Endothelial cell of umbilical vein (primary cell): ENCODE data around the gene CD68. TPM values are rescaled to one million over a fixed set of nuclear protein-coding genes. Genes with fewer than 3 reads are reported as not detected.

Source experiments
- BruUV-seq: library from RNA; stranded (reverse); fragments of 400-500 nt; replicated peaks from 2 replicates; lab custom pipeline; 2021; lab: Mats Ljungman, UMichigan
- CTCF ChIA-PET: fragments of 300-600, 350-600 bp; sonication (Branson Sonifier 250); formaldehyde crosslinking; loops from one replicate; lab custom pipeline; 2021; ENCODE audit warnings: antibody characterized with exemption, inconsistent platforms; lab: Charles Lee
- POLR2A ChIA-PET: fragments of 300-600, 350-600 bp; sonication (Branson Sonifier 250); formaldehyde crosslinking; loops from one replicate; lab custom pipeline; 2021; ENCODE audit warnings: antibody characterized with exemption, inconsistent platforms; lab: Charles Lee
- DNase-seq: peaks from one replicate; pipeline ENCODE4 v3.0.0-alpha.2; 2011; ENCODE audit warnings: low read depth, low spot score
- FAIRE-seq: peaks from 2 replicates; lab custom pipeline; 2011; peaks lifted over from hg19 to GRCh38; lab: Jason Lieb, UNC
- H2AFZ ChIP-seq: 2 replicates; pipeline ENCODE4 v1.6.0; 2012; ENCODE audit warnings: low read depth, low read length, control low read depth, inconsistent platforms
- H3K27ac ChIP-seq: 2 replicates; pipeline ENCODE4 v1.5.1; 2011; ENCODE audit warnings: low read depth, mild to moderate bottlenecking, control low read depth, low read length, moderate library complexity; ENCODE audit not compliant: insufficient read depth
- H3K27me3 ChIP-seq, 2 experiments: 2 replicates each; pipeline versions ENCODE4 v1.6.0 to v1.6.1; 2011; ENCODE audit warnings: low read length in 2 of 2, mixed read lengths in 1 of 2; ENCODE audit not compliant: control insufficient read depth in 2 of 2, insufficient read depth in 2 of 2
- H3K36me3 ChIP-seq, 2 experiments: 2 replicates in 1 of 2; 3 replicates in 1 of 2; pipeline ENCODE4 v1.5.1; 2011; ENCODE audit warnings: low read length in 2 of 2, mild to moderate bottlenecking in 1 of 2, moderate library complexity in 1 of 2; ENCODE audit not compliant: control insufficient read depth in 2 of 2, insufficient read depth in 2 of 2; ENCODE audit errors: extremely low read depth in 1 of 2
- H3K4me1 ChIP-seq: 3 replicates; pipeline ENCODE4 v1.5.1; 2011; ENCODE audit warnings: mild to moderate bottlenecking, low read length; ENCODE audit not compliant: control insufficient read depth, insufficient read depth; ENCODE audit errors: extremely low read depth
- H3K4me2 ChIP-seq: 2 replicates; pipeline ENCODE4 v1.6.1; 2011; ENCODE audit warnings: low read length, control low read depth, mixed read lengths; ENCODE audit not compliant: insufficient read depth
- H3K4me3 ChIP-seq, 3 experiments: fragments of 200-600 bp in 1 of 3; sonication (generic), shearing (Covaris generic) in 1 of 3; replicated peaks in 1 of 3; 2 replicates each; pipeline ENCODE4 v1.5.1; 2011 to 2016; ENCODE audit warnings: control low read depth in 3 of 3, low read length in 3 of 3, mild to moderate bottlenecking in 2 of 3, inconsistent platforms in 1 of 3, low read depth in 1 of 3, moderate library complexity in 1 of 3; ENCODE audit not compliant: insufficient read depth in 1 of 3
- H3K79me2 ChIP-seq: 2 replicates; pipeline ENCODE4 v1.6.0; 2012; ENCODE audit warnings: low read length, inconsistent platforms; ENCODE audit not compliant: control insufficient read depth, insufficient read depth
- H3K9ac ChIP-seq: replicated peaks from 2 replicates; pipeline ENCODE3; 2011; ENCODE audit warnings: low read length, control low read depth; ENCODE audit not compliant: insufficient read depth; ENCODE audit errors: extremely low read depth
- H3K9me1 ChIP-seq: replicated peaks from 3 replicates; pipeline ENCODE4 v1.6.0; 2011; ENCODE audit warnings: mild to moderate bottlenecking, low read length; ENCODE audit not compliant: control insufficient read depth, insufficient read depth; ENCODE audit errors: extremely low read depth
- H3K9me3 ChIP-seq: replicated peaks from 2 replicates; pipeline ENCODE4 v1.5.1; 2012; ENCODE audit warnings: low read length, inconsistent platforms; ENCODE audit not compliant: control insufficient read depth, insufficient read depth
- H4K20me1 ChIP-seq: replicated peaks from 2 replicates; pipeline ENCODE3; 2011; ENCODE audit warnings: mild to moderate bottlenecking, low read length; ENCODE audit not compliant: control insufficient read depth, insufficient read depth; ENCODE audit errors: extremely low read depth
- EZH2 ChIP-seq: IDR thresholded peaks from 2 replicates; pipeline ENCODE4 v1.6.1; 2012; ENCODE audit warnings: borderline replicate concordance, low read depth, mild to moderate bottlenecking, moderate library complexity, low read length, inconsistent platforms; ENCODE audit not compliant: severe bottlenecking
- FOS ChIP-seq: IDR thresholded peaks from 2 replicates; pipeline ENCODE4 v1.6.1; 2011; ENCODE audit warnings: mild to moderate bottlenecking, low read length, moderate library complexity, borderline replicate concordance; ENCODE audit not compliant: insufficient read depth
- GATA2 ChIP-seq: IDR thresholded peaks from 2 replicates; pipeline ENCODE4 v1.7.0; 2011; ENCODE audit warnings: low read depth, mild to moderate bottlenecking, moderate library complexity, mixed read lengths, low read length; ENCODE audit not compliant: insufficient read length, insufficient read depth
- JUN ChIP-seq: IDR thresholded peaks from 2 replicates; pipeline ENCODE4 v1.6.1; 2011; ENCODE audit warnings: borderline replicate concordance, low read depth; ENCODE audit not compliant: insufficient read length, insufficient read depth
- MYC ChIP-seq: IDR thresholded peaks from one replicate; pipeline ENCODE4 v1.6.1; 2011; ENCODE audit warnings: mild to moderate bottlenecking, low read depth, low read length
- POLR2A ChIP-seq: IDR thresholded peaks from 2 replicates; pipeline ENCODE4 v1.6.1; 2012; ENCODE audit warnings: low read depth, mild to moderate bottlenecking, control low read depth, low read length
- POLR2AphosphoS5 ChIP-seq: IDR thresholded peaks from 2 replicates; pipeline ENCODE4 v1.6.1; 2012; ENCODE audit warnings: low read depth, mild to moderate bottlenecking, control low read depth, low read length, moderate library complexity; ENCODE audit not compliant: insufficient read depth
- dilution Hi-C: fragments of 300-500 bp; cut with MboI; formaldehyde crosslinking; loops from one replicate; pipeline ENCODE4 v1.15.0; 2019; ENCODE audit warnings: low sequenced_read_pairs; ENCODE audit not compliant: extremely low pct_ligation_motif_present
- intact Hi-C: fragments of 100-400 bp; cut with micrococcal nuclease; formaldehyde crosslinking; loops from one replicate; pipeline ENCODE4 v1.10.0; 2022
- polyA plus RNA-seq, 4 experiments: library from polyadenylated mRNA; depleted of rRNA in 3 of 4; stranded (reverse) in 3 of 4; unstranded in 1 of 4; fragments of >200 nt; gene quantifications; 2 replicates each; pipeline versions ENCODE4 v1.2.1 to v1.2.3, GENCODE V29; 2011 to 2012; ENCODE audit warnings: missing spikeins in 1 of 4
- total RNA-seq: library from RNA; stranded (reverse); gene quantifications from 2 replicates; pipeline ENCODE4 v1.2.3, GENCODE V29; 2021
- TF ChIP-seq, protein P1 (sequence below), 2 donors: IDR thresholded peaks; 1 replicate in 1 of 2; 2 replicates in 1 of 2; pipeline ENCODE4 v1.5.1; 2011; ENCODE audit warnings: low read length in 2 of 2, mild to moderate bottlenecking in 2 of 2, moderate library complexity in 2 of 2, control low read depth in 1 of 2, inconsistent platforms in 1 of 2, low read depth in 1 of 2; ENCODE audit not compliant: insufficient read depth in 1 of 2; ENCODE audit errors: extremely low read depth in 1 of 2
- TF ChIP-seq, protein P2 (sequence below): IDR thresholded peaks from 2 replicates; pipeline ENCODE4 v1.6.1; 2011; ENCODE audit not compliant: insufficient read depth, insufficient read length

The CD68 gene
- total and polyA plus RNA-seq, 2 donors (not counting 3 experiments of a cell fraction or from before 2014, with no cell fraction given) = 2.9 to 30.8 TPM

DNA sequence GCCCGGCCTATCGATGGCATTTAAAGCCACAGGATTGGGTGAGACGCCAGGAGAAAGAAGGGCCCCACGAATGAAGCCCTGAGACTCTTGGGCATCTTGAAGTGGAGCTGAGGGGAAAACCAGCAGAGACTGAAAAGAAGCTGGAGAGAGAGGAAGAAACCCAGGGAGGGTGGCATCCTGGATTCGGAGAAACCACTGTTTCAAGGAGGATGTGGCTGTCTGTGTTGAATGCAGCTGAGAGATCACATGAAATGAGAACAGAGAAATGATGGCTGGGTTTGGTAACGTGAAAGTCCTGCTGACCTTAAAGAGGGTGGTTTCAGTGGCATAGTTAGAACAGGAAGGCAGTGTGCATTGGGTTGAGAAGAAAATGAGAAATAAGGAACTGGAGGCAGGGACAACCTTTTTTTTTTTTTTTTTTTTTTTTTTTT is 26.8 kb upstream of the CD68 start:
- ChIA-PET CTCF (interaction anchor here (1.8 to 4.7 kb wide), 2 partner anchors 8 to 38 kb away, joined by 7 to 25 read pairs; no protein-coding TSS in a partner anchor), POLR2A (no interaction called here)
- no peaks in the 10 kb centered on the region for H3K9me1 ChIP-seq

More for the DNA sequence above, 26.8 kb upstream of the CD68 start:
- Histone ChIP-seq H3K4me1 (peaks cover 14% of the 10 kb centered on the region), H3K4me3 (no peak overlapping the region), H3K4me2 (no peak overlapping the region), H3K27me3 (no peaks in the 10 kb centered on the region), H3K79me2 (no peaks in the 10 kb centered on the region), H4K20me1 (no peaks in the 10 kb centered on the region), H2AFZ (no peak overlapping the region), H3K36me3 (no peaks in the 10 kb centered on the region), H3K27ac (no peak overlapping the region), H3K9me3 (no peaks in the 10 kb centered on the region), H3K9ac (no peak overlapping the region)
- intact Hi-C loops (no loop called here), dilution Hi-C loops (no loop called here)
- FAIRE-seq (no peak), DNase-seq (no peak)
- TF ChIP-seq, protein P1, sequence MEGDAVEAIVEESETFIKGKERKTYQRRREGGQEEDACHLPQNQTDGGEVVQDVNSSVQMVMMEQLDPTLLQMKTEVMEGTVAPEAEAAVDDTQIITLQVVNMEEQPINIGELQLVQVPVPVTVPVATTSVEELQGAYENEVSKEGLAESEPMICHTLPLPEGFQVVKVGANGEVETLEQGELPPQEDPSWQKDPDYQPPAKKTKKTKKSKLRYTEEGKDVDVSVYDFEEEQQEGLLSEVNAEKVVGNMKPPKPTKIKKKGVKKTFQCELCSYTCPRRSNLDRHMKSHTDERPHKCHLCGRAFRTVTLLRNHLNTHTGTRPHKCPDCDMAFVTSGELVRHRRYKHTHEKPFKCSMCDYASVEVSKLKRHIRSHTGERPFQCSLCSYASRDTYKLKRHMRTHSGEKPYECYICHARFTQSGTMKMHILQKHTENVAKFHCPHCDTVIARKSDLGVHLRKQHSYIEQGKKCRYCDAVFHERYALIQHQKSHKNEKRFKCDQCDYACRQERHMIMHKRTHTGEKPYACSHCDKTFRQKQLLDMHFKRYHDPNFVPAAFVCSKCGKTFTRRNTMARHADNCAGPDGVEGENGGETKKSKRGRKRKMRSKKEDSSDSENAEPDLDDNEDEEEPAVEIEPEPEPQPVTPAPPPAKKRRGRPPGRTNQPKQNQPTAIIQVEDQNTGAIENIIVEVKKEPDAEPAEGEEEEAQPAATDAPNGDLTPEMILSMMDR (IDR thresholded peaks at IDR 0.05; ENCODE audit: extremely low read depth in 1 of 2, insufficient read depth in 1 of 2, low read depth in 1 of 2, low read length in 2 of 2) = no peak
- no peak for TF ChIP-seq POLR2AphosphoS5
- TF ChIP-seq JUN = no peak
- TF ChIP-seq EZH2 = no peak
- TF ChIP-seq FOS = no peak
- TF ChIP-seq MYC = no peak
- TF ChIP-seq, protein P2, sequence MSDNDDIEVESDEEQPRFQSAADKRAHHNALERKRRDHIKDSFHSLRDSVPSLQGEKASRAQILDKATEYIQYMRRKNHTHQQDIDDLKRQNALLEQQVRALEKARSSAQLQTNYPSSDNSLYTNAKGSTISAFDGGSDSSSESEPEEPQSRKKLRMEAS = no peak
- no peak for TF ChIP-seq GATA2
- no peak for TF ChIP-seq POLR2A
- no TSS peak for BruUV-seq
